ENCODE data around the gene CDH20. TPM values are rescaled to one million over a fixed set of nuclear protein-coding genes. Genes with fewer than 3 reads are reported as not detected.

CDH20 gene
- total and polyA plus RNA-seq, 2 of the 13 experiments (the other 11 are each of a cell fraction or from before 2014, with no cell fraction given) = not detected

DNA sequence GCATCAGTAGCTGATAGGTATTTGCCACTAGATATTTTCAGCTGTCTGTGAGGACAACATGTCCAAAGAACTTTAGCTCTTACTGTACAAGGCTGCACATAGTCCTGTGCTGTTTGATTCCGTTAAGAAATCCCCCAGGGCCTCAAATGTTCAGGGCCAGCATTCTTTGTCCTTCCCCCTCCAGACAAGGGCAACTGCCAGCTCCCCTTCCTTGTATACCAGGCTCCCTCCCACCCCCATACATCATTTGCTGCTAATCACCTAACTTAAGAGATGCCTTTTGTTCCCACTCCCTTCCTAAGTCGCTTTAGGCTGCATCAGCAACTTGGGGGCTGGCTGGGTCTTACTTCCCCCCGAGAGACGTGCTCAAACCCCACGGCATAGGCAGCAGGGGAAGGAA, 138.7 kb downstream of the CDH20 start:
- H3K4me2 ChIP-seq (ENCODE audit: low read depth, low read length) = no peak overlapping the region
- no peaks in the 10 kb centered on the region for H4K20me1 ChIP-seq (ENCODE audit: insufficient read depth, low read length)
- ChIA-PET CTCF (ENCODE audit: low intra/inter-chr PET ratio, low total read pairs) (no interaction called here), POLR2A (no interaction called here)
- H3K4me1 ChIP-seq (ENCODE audit: insufficient read depth, low read length) = no peaks in the 10 kb centered on the region
- 0% methylated on average over 5 of the region's 5 CpGs for WGBS (ENCODE audit: low lambda C conversion rate)
- in situ Hi-C loops (cut with HindIII; ENCODE audit: extremely low pct_ligation_motif_present, low pct_unique_long_range_greater_than_20kb) (no loop called here), intact Hi-C loops (cut with micrococcal nuclease; ENCODE audit: unreplicated experiment) (no loop called here)
- H3K79me2 ChIP-seq (ENCODE audit: insufficient read depth, low read length) = no peaks in the 10 kb centered on the region
- no peak for ATAC-seq
- no peak overlapping the region for H3K4me3 ChIP-seq (replicated peaks in 1 of 3; ENCODE audit: insufficient read depth in 1 of 3, low read depth in 2 of 3, low read length in 3 of 3)
- peaks cover 0 to 11% of the 10 kb centered on the region in 2 experiments; a peak in 1 of 5 replicates for H3K27me3 ChIP-seq (ENCODE audit: control insufficient read depth in 1 of 2, insufficient read depth in 2 of 2, low read length in 2 of 2)
- H2AFZ ChIP-seq (ENCODE audit: low read length) = no peak overlapping the region
- no peaks in the 10 kb centered on the region for H3K36me3 ChIP-seq (replicated peaks in 1 of 2; ENCODE audit: control insufficient read depth in 1 of 2, insufficient read depth in 2 of 2, low read length in 2 of 2)
- BruUV-seq (replicated peaks) = no TSS peak
- no peak overlapping the region for H3K27ac ChIP-seq (ENCODE audit: extremely low read length, insufficient read depth, low read length)
- TF ChIP-seq KDM4B (CRISPR knock-in tag; IDR thresholded peaks at IDR 0.05) (no peak), ZNF496 (CRISPR knock-in tag; IDR thresholded peaks at IDR 0.05; ENCODE audit: insufficient replicate concordance) (no peak), MED13 (CRISPR knock-in tag; IDR thresholded peaks at IDR 0.05) (no peak), ZNF724P (CRISPR knock-in tag; IDR thresholded peaks at IDR 0.05; ENCODE audit: borderline replicate concordance) (no peak), IKZF4 (CRISPR knock-in tag; IDR thresholded peaks at IDR 0.05; ENCODE audit: borderline replicate concordance, low read depth, not compliant biosample characterization) (no peak), PHF21A (CRISPR knock-in tag; IDR thresholded peaks at IDR 0.05) (no peak), HMGA1 (CRISPR knock-in tag; conservative IDR thresholded peaks at IDR 0.05) (no peak), ZNF138 (CRISPR knock-in tag; IDR thresholded peaks at IDR 0.05; ENCODE audit: low read depth) (no peak), CBX2 (IDR thresholded peaks at IDR 0.05; ENCODE audit: low read depth, low read length) (no peak), CBX2 (CRISPR knock-in tag; IDR thresholded peaks at IDR 0.05; ENCODE audit: low read depth) (no peak), CENPT (CRISPR knock-in tag; IDR thresholded peaks at IDR 0.05; ENCODE audit: low read depth) (no peak), SMAD9 (CRISPR knock-in tag; IDR thresholded peaks at IDR 0.05) (no peak), SRSF9 (IDR thresholded peaks at IDR 0.05; ENCODE audit: borderline replicate concordance, insufficient read depth, low read depth, low read length, poor library complexity, severe bottlenecking) (no peak), SMYD3 (CRISPR knock-in tag; IDR thresholded peaks at IDR 0.05) (no peak), ZNF501 (CRISPR knock-in tag; IDR thresholded peaks at IDR 0.05) (no peak), HOXA3 (CRISPR knock-in tag; IDR thresholded peaks at IDR 0.05) (no peak), ONECUT2 (CRISPR knock-in tag; IDR thresholded peaks at IDR 0.05) (no peak), POLR2A (IDR thresholded peaks at IDR 0.05; ENCODE audit: insufficient read depth in 1 of 2, low read depth in 2 of 2, low read length in 2 of 2) (no peak)
- TF ChIP-seq, protein P1, sequence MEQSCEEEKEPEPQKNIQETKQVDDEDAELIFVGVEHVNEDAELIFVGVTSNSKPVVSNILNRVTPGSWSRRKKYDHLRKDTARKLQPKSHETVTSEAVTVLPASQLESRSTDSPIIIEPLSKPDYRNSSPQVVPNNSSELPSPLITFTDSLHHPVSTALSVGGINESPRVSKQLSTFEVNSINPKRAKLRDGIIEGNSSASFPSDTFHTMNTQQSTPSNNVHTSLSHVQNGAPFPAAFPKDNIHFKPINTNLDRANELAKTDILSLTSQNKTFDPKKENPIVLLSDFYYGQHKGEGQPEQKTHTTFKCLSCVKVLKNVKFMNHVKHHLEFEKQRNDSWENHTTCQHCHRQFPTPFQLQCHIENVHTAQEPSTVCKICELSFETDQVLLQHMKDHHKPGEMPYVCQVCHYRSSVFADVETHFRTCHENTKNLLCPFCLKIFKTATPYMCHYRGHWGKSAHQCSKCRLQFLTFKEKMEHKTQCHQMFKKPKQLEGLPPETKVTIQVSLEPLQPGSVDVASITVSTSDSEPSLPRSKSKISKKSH (CRISPR knock-in tag; IDR thresholded peaks at IDR 0.05; ENCODE audit: borderline replicate concordance) = no peak
- TF ChIP-seq, protein P2, sequence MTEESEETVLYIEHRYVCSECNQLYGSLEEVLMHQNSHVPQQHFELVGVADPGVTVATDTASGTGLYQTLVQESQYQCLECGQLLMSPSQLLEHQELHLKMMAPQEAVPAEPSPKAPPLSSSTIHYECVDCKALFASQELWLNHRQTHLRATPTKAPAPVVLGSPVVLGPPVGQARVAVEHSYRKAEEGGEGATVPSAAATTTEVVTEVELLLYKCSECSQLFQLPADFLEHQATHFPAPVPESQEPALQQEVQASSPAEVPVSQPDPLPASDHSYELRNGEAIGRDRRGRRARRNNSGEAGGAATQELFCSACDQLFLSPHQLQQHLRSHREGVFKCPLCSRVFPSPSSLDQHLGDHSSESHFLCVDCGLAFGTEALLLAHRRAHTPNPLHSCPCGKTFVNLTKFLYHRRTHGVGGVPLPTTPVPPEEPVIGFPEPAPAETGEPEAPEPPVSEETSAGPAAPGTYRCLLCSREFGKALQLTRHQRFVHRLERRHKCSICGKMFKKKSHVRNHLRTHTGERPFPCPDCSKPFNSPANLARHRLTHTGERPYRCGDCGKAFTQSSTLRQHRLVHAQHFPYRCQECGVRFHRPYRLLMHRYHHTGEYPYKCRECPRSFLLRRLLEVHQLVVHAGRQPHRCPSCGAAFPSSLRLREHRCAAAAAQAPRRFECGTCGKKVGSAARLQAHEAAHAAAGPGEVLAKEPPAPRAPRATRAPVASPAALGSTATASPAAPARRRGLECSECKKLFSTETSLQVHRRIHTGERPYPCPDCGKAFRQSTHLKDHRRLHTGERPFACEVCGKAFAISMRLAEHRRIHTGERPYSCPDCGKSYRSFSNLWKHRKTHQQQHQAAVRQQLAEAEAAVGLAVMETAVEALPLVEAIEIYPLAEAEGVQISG (CRISPR knock-in tag; IDR thresholded peaks at IDR 0.05) = no peak
- TF ChIP-seq, protein P3, sequence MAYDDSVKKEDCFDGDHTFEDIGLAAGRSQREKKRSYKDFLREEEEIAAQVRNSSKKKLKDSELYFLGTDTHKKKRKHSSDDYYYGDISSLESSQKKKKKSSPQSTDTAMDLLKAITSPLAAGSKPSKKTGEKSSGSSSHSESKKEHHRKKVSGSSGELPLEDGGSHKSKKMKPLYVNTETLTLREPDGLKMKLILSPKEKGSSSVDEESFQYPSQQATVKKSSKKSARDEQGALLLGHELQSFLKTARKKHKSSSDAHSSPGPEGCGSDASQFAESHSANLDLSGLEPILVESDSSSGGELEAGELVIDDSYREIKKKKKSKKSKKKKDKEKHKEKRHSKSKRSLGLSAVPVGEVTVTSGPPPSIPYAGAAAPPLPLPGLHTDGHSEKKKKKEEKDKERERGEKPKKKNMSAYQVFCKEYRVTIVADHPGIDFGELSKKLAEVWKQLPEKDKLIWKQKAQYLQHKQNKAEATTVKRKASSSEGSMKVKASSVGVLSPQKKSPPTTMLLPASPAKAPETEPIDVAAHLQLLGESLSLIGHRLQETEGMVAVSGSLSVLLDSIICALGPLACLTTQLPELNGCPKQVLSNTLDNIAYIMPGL (CRISPR knock-in tag; IDR thresholded peaks at IDR 0.05; ENCODE audit: borderline replicate concordance in 1 of 2, low read depth in 1 of 2) = no peak
- no peak for DNase-seq (ENCODE audit: low spot score)
- H3K9ac ChIP-seq (ENCODE audit: insufficient read depth, low read depth, low read length) = no peak overlapping the region
- H3K9me3 ChIP-seq (ENCODE audit: low read length) = no peaks in the 10 kb centered on the region
- no peak for FAIRE-seq
